Measurements from ENCODE around the gene TPM1.

The TPM1 gene

GRCh38 chr15:63048115-63048775, 5.7 kb downstream of the TPM1 start:
- Histone ChIP-seq H3K4me3 (ENCODE audit: low read length) (peak overlapping the region; percentile 52), H3K4me1 (ENCODE audit: insufficient read depth, low read length) (peaks cover 43% of the 10 kb centered on the region), H3K27me3 (ENCODE audit: insufficient read depth, low read length) (no peaks in the 10 kb centered on the region), H3K9me3 (ENCODE audit: low read length) (no peaks in the 10 kb centered on the region), H3K36me3 (ENCODE audit: insufficient read depth, low read length) (peaks cover 17% of the 10 kb centered on the region), H2AFZ (ENCODE audit: low read depth, low read length) (peak overlapping the region; percentile 11)

- H3K27me3 ChIP-seq (ENCODE audit: insufficient read depth, low read length): no peaks in the 10 kb centered on the region
- H3K4me3 ChIP-seq (ENCODE audit: low read length): peak overlapping the region; percentile 52
- H3K4me1 ChIP-seq (ENCODE audit: insufficient read depth, low read length): peaks cover 42% of the 10 kb centered on the region
- H2AFZ ChIP-seq (ENCODE audit: low read depth, low read length): peak overlapping the region; percentile 11
- peaks cover 16% of the 10 kb centered on the region for H3K36me3 ChIP-seq (ENCODE audit: insufficient read depth, low read length)
- H3K9me3 ChIP-seq (ENCODE audit: low read length): no peaks in the 10 kb centered on the region
These were observed 6.5 kb downstream of the TPM1 start for GRCh38 chr15:63048776-63049665.

- Histone ChIP-seq H3K4me3 (ENCODE audit: low read length) (no peak overlapping the region), H3K4me1 (ENCODE audit: insufficient read depth, low read length) (peaks cover 34% of the 10 kb centered on the region), H3K36me3 (ENCODE audit: insufficient read depth, low read length) (peaks cover 11% of the 10 kb centered on the region)
These were observed 7.3 kb downstream of the TPM1 start for GRCh38 chr15:63049783-63050371.

GRCh38 chr15:63050731-63051155, 8.2 kb downstream of the TPM1 start:
- Histone ChIP-seq H3K4me1 (ENCODE audit: insufficient read depth, low read length) (peaks cover 25% of the 10 kb centered on the region), H3K27me3 (ENCODE audit: insufficient read depth, low read length) (no peaks in the 10 kb centered on the region), H3K36me3 (ENCODE audit: insufficient read depth, low read length) (peaks cover 14% of the 10 kb centered on the region), H3K9me3 (ENCODE audit: low read length) (no peaks in the 10 kb centered on the region), H2AFZ (ENCODE audit: low read depth, low read length) (no peak overlapping the region), H3K4me3 (ENCODE audit: low read length) (no peak overlapping the region)

More at GRCh38 chr15:63049783-63050371, 7.3 kb downstream of the TPM1 start:
- H3K27me3 ChIP-seq (ENCODE audit: insufficient read depth, low read length): no peaks in the 10 kb centered on the region
- H3K9me3 ChIP-seq (ENCODE audit: low read length): no peaks in the 10 kb centered on the region
- no peak overlapping the region for H2AFZ ChIP-seq (ENCODE audit: low read depth, low read length)

GRCh38 chr15:63051156-63052066, 8.9 kb downstream of the TPM1 start:
- no peaks in the 10 kb centered on the region for H3K9me3 ChIP-seq (ENCODE audit: low read length)
- H3K27me3 ChIP-seq (ENCODE audit: insufficient read depth, low read length): no peaks in the 10 kb centered on the region
- no peak overlapping the region for H2AFZ ChIP-seq (ENCODE audit: low read depth, low read length)
- H3K4me1 ChIP-seq (ENCODE audit: insufficient read depth, low read length): peaks cover 24% of the 10 kb centered on the region
- no peak overlapping the region for H3K4me3 ChIP-seq (ENCODE audit: low read length)
- H3K36me3 ChIP-seq (ENCODE audit: insufficient read depth, low read length): peaks cover 10% of the 10 kb centered on the region

GRCh38 chr15:63052077-63052841, 9.7 kb downstream of the TPM1 start:
- Histone ChIP-seq H3K4me3 (ENCODE audit: low read length) (no peak overlapping the region), H2AFZ (ENCODE audit: low read depth, low read length) (no peak overlapping the region), H3K9me3 (ENCODE audit: low read length) (no peaks in the 10 kb centered on the region), H3K36me3 (ENCODE audit: insufficient read depth, low read length) (peaks cover 15% of the 10 kb centered on the region), H3K4me1 (ENCODE audit: insufficient read depth, low read length) (peaks cover 24% of the 10 kb centered on the region), H3K27me3 (ENCODE audit: insufficient read depth, low read length) (no peaks in the 10 kb centered on the region)

GRCh38 chr15:63052961-63053698, 10.6 kb downstream of the TPM1 start:
- H3K4me1 ChIP-seq (ENCODE audit: insufficient read depth, low read length): peaks cover 24% of the 10 kb centered on the region
- no peak overlapping the region for H3K4me3 ChIP-seq (ENCODE audit: low read length)
- H3K36me3 ChIP-seq (ENCODE audit: insufficient read depth, low read length): peaks cover 24% of the 10 kb centered on the region
- no peaks in the 10 kb centered on the region for H3K9me3 ChIP-seq (ENCODE audit: low read length)
- no peak overlapping the region for H2AFZ ChIP-seq (ENCODE audit: low read depth, low read length)
- H3K27me3 ChIP-seq (ENCODE audit: insufficient read depth, low read length): no peaks in the 10 kb centered on the region

- Histone ChIP-seq H3K4me3 (ENCODE audit: low read length) (no peak overlapping the region), H3K9me3 (ENCODE audit: low read length) (no peaks in the 10 kb centered on the region), H3K27me3 (ENCODE audit: insufficient read depth, low read length) (no peaks in the 10 kb centered on the region), H2AFZ (ENCODE audit: low read depth, low read length) (no peak overlapping the region), H3K4me1 (ENCODE audit: insufficient read depth, low read length) (peaks cover 24% of the 10 kb centered on the region), H3K36me3 (ENCODE audit: insufficient read depth, low read length) (peaks cover 32% of the 10 kb centered on the region)
These were observed 11.7 kb downstream of the TPM1 start for GRCh38 chr15:63054281-63054683.

GRCh38 chr15:63054985-63055384, 12.4 kb downstream of the TPM1 start:
- peaks cover 17% of the 10 kb centered on the region for H3K4me1 ChIP-seq (ENCODE audit: insufficient read depth, low read length)
- H3K27me3 ChIP-seq (ENCODE audit: insufficient read depth, low read length): no peaks in the 10 kb centered on the region
- H3K9me3 ChIP-seq (ENCODE audit: low read length): no peaks in the 10 kb centered on the region
- peaks cover 36% of the 10 kb centered on the region for H3K36me3 ChIP-seq (ENCODE audit: insufficient read depth, low read length)
- H3K4me3 ChIP-seq (ENCODE audit: low read length): no peak overlapping the region
- H2AFZ ChIP-seq (ENCODE audit: low read depth, low read length): no peak overlapping the region

GRCh38 chr15:63056829-63057228, 14.3 kb downstream of the TPM1 start:
- H3K9me3 ChIP-seq (ENCODE audit: low read length): no peaks in the 10 kb centered on the region
- no peak overlapping the region for H2AFZ ChIP-seq (ENCODE audit: low read depth, low read length)
- H3K36me3 ChIP-seq (ENCODE audit: insufficient read depth, low read length): peaks cover 54% of the 10 kb centered on the region
- H3K4me3 ChIP-seq (ENCODE audit: low read length): no peak overlapping the region
- no peaks in the 10 kb centered on the region for H3K27me3 ChIP-seq (ENCODE audit: insufficient read depth, low read length)
- H3K4me1 ChIP-seq (ENCODE audit: insufficient read depth, low read length): peaks cover 16% of the 10 kb centered on the region

- H3K4me1 ChIP-seq (ENCODE audit: insufficient read depth, low read length): peaks cover 8% of the 10 kb centered on the region
- H3K9me3 ChIP-seq (ENCODE audit: low read length): peaks cover 3% of the 10 kb centered on the region
- no peak overlapping the region for H2AFZ ChIP-seq (ENCODE audit: low read depth, low read length)
- H3K4me3 ChIP-seq (ENCODE audit: low read length): no peak overlapping the region
- H3K36me3 ChIP-seq (ENCODE audit: insufficient read depth, low read length): peaks cover 63% of the 10 kb centered on the region
- no peaks in the 10 kb centered on the region for H3K27me3 ChIP-seq (ENCODE audit: insufficient read depth, low read length)
These were observed 15.2 kb downstream of the TPM1 start for GRCh38 chr15:63057468-63058345.

Data from neuron (in vitro differentiated cells).